H1 (cell line): Measurements from ENCODE around the gene LRRC4. TPM values are rescaled to one million over a fixed set of nuclear protein-coding genes. Genes with fewer than 3 reads are reported as not detected.

Source experiments
- CTCF ChIA-PET: fragments of 300-600 bp; sonication (Branson Sonifier 250); formaldehyde crosslinking; loops from one replicate; lab custom pipeline; 2021; ENCODE audit not compliant: partially characterized antibody; lab: Charles Lee
- POLR2A ChIA-PET: fragments of 300-600 bp; sonication (Branson Sonifier 250); formaldehyde crosslinking; loops from one replicate; lab custom pipeline; 2021; ENCODE audit warnings: inconsistent platforms; ENCODE audit not compliant: partially characterized antibody; lab: Charles Lee
- DNase-seq, 2 experiments: peaks; one replicate each; pipeline versions ENCODE4 v3.0.0 to v3.0.0-alpha.2; 2010 to 2022; ENCODE audit warnings: low spot score in 2 of 2, low read depth in 1 of 2, mixed read lengths in 1 of 2
- FAIRE-seq: peaks from 2 replicates; lab custom pipeline; 2011; peaks lifted over from hg19 to GRCh38; lab: Jason Lieb, UNC
- H2AFZ ChIP-seq: 2 replicates; pipeline ENCODE4 v1.8.1; 2012; ENCODE audit warnings: low read length, inconsistent platforms
- H2AK5ac ChIP-seq: 2 replicates; pipeline ENCODE4 v1.6.1; 2013; ENCODE audit warnings: low read depth, low read length
- H2BK120ac ChIP-seq: replicated peaks from 2 replicates; pipeline ENCODE3; 2013; ENCODE audit warnings: low read depth, low read length, inconsistent platforms
- H2BK12ac ChIP-seq: 2 replicates; pipeline ENCODE4 v1.6.1; 2013; ENCODE audit warnings: low read depth, low read length
- H2BK15ac ChIP-seq: 2 replicates; pipeline ENCODE4 v1.6.1; 2013; ENCODE audit warnings: low read length
- H2BK20ac ChIP-seq: 2 replicates; pipeline ENCODE4 v1.6.1; 2013; ENCODE audit warnings: low read length
- H2BK5ac ChIP-seq: 2 replicates; pipeline ENCODE4 v1.6.1; 2013; ENCODE audit warnings: low read depth, low read length
- H3K14ac ChIP-seq: 2 replicates; pipeline ENCODE4 v1.6.1; 2013; ENCODE audit warnings: inconsistent platforms; ENCODE audit not compliant: insufficient read length
- H3K18ac ChIP-seq: 2 replicates; pipeline ENCODE4 v1.6.1; 2013; ENCODE audit warnings: low read length; ENCODE audit errors: extremely low read depth
- H3K23ac ChIP-seq: 2 replicates; pipeline ENCODE4 v1.6.1; 2013; ENCODE audit warnings: inconsistent platforms; ENCODE audit not compliant: insufficient read length
- H3K23me2 ChIP-seq: 2 replicates; pipeline ENCODE4 v1.6.1; 2013; ENCODE audit warnings: low read depth, low read length
- H3K27ac ChIP-seq: 2 replicates; pipeline ENCODE4 v1.6.1; 2011; ENCODE audit warnings: low read depth, low read length, inconsistent platforms
- H3K27me3 ChIP-seq, 4 experiments: replicated peaks in 1 of 4; 1 replicate in 1 of 4; 2 replicates in 3 of 4; pipeline versions ENCODE4 v1.6.1 to v1.8.1; 2011 to 2013; ENCODE audit warnings: low read length in 3 of 4, mild to moderate bottlenecking in 3 of 4, inconsistent platforms in 2 of 4, mixed read lengths in 2 of 4, moderate library complexity in 1 of 4; ENCODE audit not compliant: control insufficient read depth in 3 of 4, insufficient read depth in 3 of 4; ENCODE audit errors: extremely low read depth in 1 of 4
- H3K36me3 ChIP-seq, 4 experiments: 2 replicates each; pipeline versions ENCODE4 v1.6.1 to v1.8.1; 2011 to 2013; ENCODE audit warnings: mild to moderate bottlenecking in 4 of 4, low read length in 3 of 4, moderate library complexity in 2 of 4, control low read depth in 1 of 4, inconsistent platforms in 1 of 4; ENCODE audit not compliant: insufficient read depth in 4 of 4, control insufficient read depth in 2 of 4
- H3K4ac ChIP-seq: replicated peaks from 2 replicates; pipeline ENCODE3; 2013; ENCODE audit warnings: low read length, low read depth, mixed read lengths, inconsistent platforms; ENCODE audit not compliant: insufficient read length
- H3K4me1 ChIP-seq, 4 experiments: replicated peaks in 1 of 4; 1 replicate in 1 of 4; 2 replicates in 3 of 4; pipeline versions ENCODE4 v1.6.1 to v1.8.1; 2011 to 2013; ENCODE audit warnings: low read length in 3 of 4, inconsistent platforms in 2 of 4, mixed read lengths in 1 of 4; ENCODE audit not compliant: insufficient read depth in 4 of 4, control insufficient read depth in 3 of 4
- H3K4me2 ChIP-seq, 2 experiments: 2 replicates each; pipeline versions ENCODE4 v1.6.1 to v1.8.1; 2011 to 2013; ENCODE audit warnings: low read depth in 2 of 2, low read length in 2 of 2, control low read depth in 1 of 2, inconsistent platforms in 1 of 2, mild to moderate bottlenecking in 1 of 2; ENCODE audit not compliant: insufficient read depth in 1 of 2
- H3K4me3 ChIP-seq, 4 experiments: fragments of 200-600, 300-600 bp in 1 of 4; sonication (generic), shearing (Covaris generic), sonication (Bioruptor Twin) in 1 of 4; 2 replicates each; pipeline versions ENCODE4 v1.5.1 to v1.8.1; 2011 to 2016; ENCODE audit warnings: low read length in 4 of 4, low read depth in 3 of 4, control low read depth in 2 of 4, inconsistent platforms in 2 of 4, mild to moderate bottlenecking in 2 of 4, mixed read lengths in 1 of 4, moderate library complexity in 1 of 4; ENCODE audit not compliant: insufficient read depth in 2 of 4; ENCODE audit errors: extremely low read depth in 1 of 4
- H3K56ac ChIP-seq: replicated peaks from 2 replicates; pipeline ENCODE3; 2013; ENCODE audit warnings: low read depth, mild to moderate bottlenecking, mixed read lengths, low read length, inconsistent platforms; ENCODE audit not compliant: insufficient read length
- H3K79me1 ChIP-seq: 2 replicates; pipeline ENCODE4 v1.6.1; 2013; ENCODE audit warnings: low read depth, low read length, control low read depth
- H3K79me2 ChIP-seq, 2 experiments: 2 replicates each; pipeline versions ENCODE4 v1.6.1 to v1.8.1; 2012 to 2013; ENCODE audit warnings: low read length in 2 of 2, mild to moderate bottlenecking in 2 of 2, inconsistent platforms in 1 of 2; ENCODE audit not compliant: insufficient read depth in 2 of 2, control insufficient read depth in 1 of 2
- H3K9ac ChIP-seq, 4 experiments: replicated peaks in 1 of 4; 1 replicate in 1 of 4; 2 replicates in 3 of 4; pipeline versions ENCODE4 v1.6.1 to v1.8.1; 2011 to 2013; ENCODE audit warnings: low read depth in 3 of 4, low read length in 3 of 4, control low read depth in 2 of 4, mild to moderate bottlenecking in 2 of 4, moderate library complexity in 2 of 4, inconsistent platforms in 1 of 4; ENCODE audit errors: extremely low read depth in 1 of 4
- H3K9me3 ChIP-seq, 2 experiments: 2 replicates each; pipeline versions ENCODE4 v1.6.1 to v1.8.1; 2012 to 2013; ENCODE audit warnings: mild to moderate bottlenecking in 2 of 2, moderate library complexity in 2 of 2, control low read depth in 1 of 2, inconsistent platforms in 1 of 2, low read depth in 1 of 2, low read length in 1 of 2, mixed read lengths in 1 of 2; ENCODE audit not compliant: insufficient read depth in 2 of 2
- H4K20me1 ChIP-seq, 2 experiments: replicated peaks in 1 of 2; 2 replicates each; pipeline versions ENCODE3 to v1.8.1; 2011 to 2013; ENCODE audit warnings: inconsistent platforms in 2 of 2, low read length in 2 of 2, mild to moderate bottlenecking in 1 of 2; ENCODE audit not compliant: insufficient read depth in 2 of 2, control insufficient read depth in 1 of 2
- H4K5ac ChIP-seq: 2 replicates; pipeline ENCODE4 v1.6.1; 2013; ENCODE audit warnings: low read length, low read depth, mixed read lengths, inconsistent platforms; ENCODE audit not compliant: insufficient read length
- H4K8ac ChIP-seq: 2 replicates; pipeline ENCODE4 v1.8.0; 2013; ENCODE audit warnings: mild to moderate bottlenecking, moderate library complexity, low read length, inconsistent platforms; ENCODE audit not compliant: insufficient read depth; ENCODE audit errors: extremely low read depth
- H4K91ac ChIP-seq: replicated peaks from 2 replicates; pipeline ENCODE3; 2013; ENCODE audit warnings: low read length, mixed read lengths, inconsistent platforms; ENCODE audit not compliant: insufficient read length
- CHD1 ChIP-seq: IDR thresholded peaks from 2 replicates; pipeline ENCODE4 v1.6.1; 2012; ENCODE audit warnings: low read depth, low read length, improper control_type of control experiment
- CTBP2 ChIP-seq: IDR thresholded peaks from 2 replicates; pipeline ENCODE4 v1.7.0; 2011; ENCODE audit warnings: borderline replicate concordance, mild to moderate bottlenecking, moderate library complexity, mixed read lengths, low read length; ENCODE audit not compliant: insufficient read depth, insufficient read length
- JUN ChIP-seq: IDR thresholded peaks from 2 replicates; pipeline ENCODE4 v1.6.1; 2011; ENCODE audit warnings: low read depth, mild to moderate bottlenecking, improper control_type of control experiment, low read length
- KDM1A ChIP-seq: fragments of 200-600, 300-600 bp; sonication (generic); IDR thresholded peaks from 2 replicates; pipeline ENCODE4 v1.7.1; 2016; ENCODE audit warnings: mild to moderate bottlenecking, low read length, borderline replicate concordance
- NRF1 ChIP-seq: IDR thresholded peaks from 2 replicates; pipeline ENCODE4 v1.6.1; 2011; ENCODE audit warnings: mild to moderate bottlenecking, low read depth, low read length, improper control_type of control experiment
- PHF8 ChIP-seq: fragments of 200-600 bp; sonication (generic); conservative IDR thresholded peaks from 2 replicates; pipeline ENCODE4 v1.7.1; 2012; ENCODE audit warnings: low read depth, mild to moderate bottlenecking, inconsistent platforms, low read length, moderate library complexity
- RNF2 ChIP-seq: fragments of 200-900, 300-1000 bp; sonication (generic); IDR thresholded peaks from 2 replicates; pipeline ENCODE4 v1.7.1; 2016; ENCODE audit warnings: borderline replicate concordance, low read depth, mild to moderate bottlenecking, antibody characterized with exemption, low read length; ENCODE audit not compliant: poor library complexity, severe bottlenecking; ENCODE audit errors: missing control alignments
- SP2 ChIP-seq: IDR thresholded peaks from 2 replicates; pipeline ENCODE4 v1.6.1; 2012; ENCODE audit warnings: mild to moderate bottlenecking, low read length, inconsistent platforms
- SP4 ChIP-seq: IDR thresholded peaks from 2 replicates; pipeline ENCODE4 v1.6.1; 2012; ENCODE audit warnings: low read length, inconsistent platforms
- ZNF274 ChIP-seq: IDR thresholded peaks from 2 replicates; pipeline ENCODE4 v1.7.0; 2012; ENCODE audit warnings: low read length, borderline replicate concordance; ENCODE audit errors: extremely low read depth
- WGBS, 2 experiments: shearing (Covaris generic) in 1 of 2; methylation state at CpG; one replicate each; pipeline versions ENCODE4 v1.1.6 to v1.1.7; 2013 to 2015; ENCODE audit warnings: low lambda C conversion rate in 2 of 2, mixed read lengths in 2 of 2, inconsistent platforms in 1 of 2, low coverage in 1 of 2, missing lambda C conversion rate in 1 of 2; ENCODE audit not compliant: insufficient replicate concordance in 2 of 2, insufficient coverage in 1 of 2, insufficient read length in 1 of 2; ENCODE audit errors: extremely low coverage in 1 of 2, missing lambda C conversion rate in 1 of 2; 5-methylcytosine and 5-hydroxymethylcytosine counted together
- polyA plus RNA-seq, 7 experiments: library from polyadenylated mRNA; depleted of rRNA in 3 of 7; stranded (reverse) in 5 of 7; unstranded in 2 of 7; fragments of >200 nt in 5 of 7; fragments of 200-250 nt in 2 of 7; gene quantifications; 1 replicate in 5 of 7; 2 replicates in 1 of 7; 4 replicates in 1 of 7; pipeline versions ENCODE4 v1.2.1 to v1.2.3, GENCODE V29; 2011 to 2013; ENCODE audit warnings: missing spikeins in 2 of 7, mixed read lengths in 2 of 7
- total RNA-seq: library from RNA; stranded (reverse); fragmentation: NEBNext Ultra II Directional; extraction: Animal tissue kit (Norgen Biotek cat#: 25700); gene quantifications from 2 replicates; pipeline ENCODE4 v1.2.1, GENCODE V29; 2021

The LRRC4 gene
- total and polyA plus RNA-seq, 2 of the 8 experiments (the other 6 are each of a cell fraction or from before 2014, with no cell fraction given) = 13.4 to 16.4 TPM

- H3K23me2 ChIP-seq = no peaks in the 10 kb centered on the region
- H3K27ac ChIP-seq = no peak overlapping the region
- no peak overlapping the region for H2BK20ac ChIP-seq
- no peak overlapping the region for H2AK5ac ChIP-seq
- no peak overlapping the region for H4K8ac ChIP-seq
- no peak overlapping the region for H3K9ac ChIP-seq
- no peak overlapping the region for H3K23ac ChIP-seq
- peaks cover 2 to 15% (median 9%) of the 10 kb centered on the region in 4 experiments; a peak in 6 of 7 replicates for H3K4me1 ChIP-seq
- no peak overlapping the region for H2BK5ac ChIP-seq
- H3K79me2 ChIP-seq = no peaks in the 10 kb centered on the region
- no peak overlapping the region for H2AFZ ChIP-seq
- H2BK120ac ChIP-seq = no peak overlapping the region
- H2BK12ac ChIP-seq = no peak overlapping the region; the same call in 1 of the 2 replicates
- POLR2A ChIA-PET = no interaction called here
- H3K9me3 ChIP-seq = no peaks in the 10 kb centered on the region
- no peak overlapping the region for H4K5ac ChIP-seq
- no peak overlapping the region for H3K4me3 ChIP-seq
- H3K79me1 ChIP-seq = no peaks in the 10 kb centered on the region; the same call in 1 of the 2 replicates
- no peak for FAIRE-seq
- no peaks in the 10 kb centered on the region for H3K27me3 ChIP-seq
- no peak overlapping the region for H3K14ac ChIP-seq
- no peak overlapping the region for H3K4ac ChIP-seq
- no peak for TF ChIP-seq PHF8
- no peak for TF ChIP-seq RNF2
- TF ChIP-seq CHD1 = no peak
- TF ChIP-seq KDM1A = no peak
- TF ChIP-seq SP4 = no peak
- no peak for TF ChIP-seq NRF1
- no peak for TF ChIP-seq SP2
- TF ChIP-seq JUN = no peak
- TF ChIP-seq CTBP2 = no peak
- no peak for TF ChIP-seq ZNF274
- no peak overlapping the region for H2BK15ac ChIP-seq
- DNase-seq = no peak
- no peak overlapping the region for H3K4me2 ChIP-seq
- WGBS, 2 experiments = 98% methylated on average over 5 of the region's 5 CpGs; no CpG with 5 or more reads in 1 of the 2 experiments
- CTCF ChIA-PET = interaction anchor here (0.7 to 1.7 kb wide), 8 partner anchors 11 to 42 kb away, joined by 3 to 4 read pairs (median 3); no protein-coding TSS in a partner anchor
- peaks cover 0 to 11% (median 5%) of the 10 kb centered on the region in 4 experiments; a peak in 3 of 8 replicates for H3K36me3 ChIP-seq
- no peak overlapping the region for H3K18ac ChIP-seq
- no peaks in the 10 kb centered on the region for H4K20me1 ChIP-seq
- H4K91ac ChIP-seq = no peak overlapping the region
- no peak overlapping the region for H3K56ac ChIP-seq
These were observed 37.2 kb downstream of the LRRC4 start for GRCh38 chr7:127993987-127994386.
